ENCODE data around the gene TMEM9. TPM values are rescaled to one million over a fixed set of nuclear protein-coding genes. Genes with fewer than 3 reads are reported as not detected.

TMEM9 gene
- polyA plus RNA-seq, 1 donor, result 49.8 TPM

DNA sequence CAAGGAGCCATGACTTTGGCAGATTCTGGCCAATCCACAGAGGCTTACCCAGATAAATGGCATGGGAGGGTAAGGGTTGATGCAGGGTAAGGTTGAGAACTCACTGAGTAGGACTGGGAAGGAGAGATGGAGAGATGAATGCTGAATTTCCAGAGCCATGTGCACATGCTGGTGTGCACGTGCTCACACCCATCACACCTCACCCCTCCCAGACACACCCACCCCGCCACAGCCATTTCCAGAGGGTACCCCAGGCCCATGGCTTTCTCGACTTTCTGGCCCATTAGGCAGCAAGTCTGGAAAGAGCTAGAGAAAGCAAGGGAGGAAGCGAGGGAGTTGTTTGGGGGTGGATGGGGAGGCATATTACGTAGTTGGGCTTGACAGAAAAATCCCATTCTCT lies 43.7 kb downstream of the TMEM9 start:
- H3K27me3 ChIP-seq (ENCODE audit: control insufficient read depth, insufficient read depth, low read length), result peaks cover 13% of the 10 kb centered on the region
- no peak overlapping the region for H3K4me3 ChIP-seq (ENCODE audit: low read length)
- H3K4me1 ChIP-seq (ENCODE audit: control insufficient read depth, insufficient read depth, low read length), result peaks cover 17% of the 10 kb centered on the region
- no peak for DNase-seq
- peaks cover 2% of the 10 kb centered on the region for H3K9me3 ChIP-seq (ENCODE audit: control insufficient read depth, low read depth, low read length)
- WGBS (ENCODE audit: insufficient coverage, low lambda C conversion rate), result no CpG with 5 or more reads among the region's 5 CpGs
- H3K36me3 ChIP-seq (ENCODE audit: control insufficient read depth, insufficient read depth, low read length), result no peaks in the 10 kb centered on the region
- H3K27ac ChIP-seq (ENCODE audit: low read length), result no peak overlapping the region

DNA sequence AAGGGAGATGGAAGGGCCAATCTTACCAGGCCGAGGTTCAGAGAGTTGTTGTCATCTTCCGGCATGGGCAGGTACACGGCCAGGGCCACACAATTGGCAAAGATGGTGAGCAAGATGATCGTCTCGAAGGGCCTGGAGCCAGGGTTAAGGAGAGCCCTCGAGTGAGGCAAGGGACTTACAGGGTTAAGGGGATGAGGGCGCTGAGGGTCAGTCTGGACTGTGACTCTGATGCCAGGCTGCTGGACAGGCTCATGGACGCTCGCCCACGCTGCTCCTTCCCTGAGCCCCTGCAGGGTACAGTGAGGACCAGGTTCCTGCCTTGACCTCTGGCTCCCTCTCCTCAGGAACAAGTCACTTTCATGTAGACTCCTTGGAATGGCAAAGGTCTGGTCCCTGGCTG lies 44.1 kb downstream of the TMEM9 start:
- Histone ChIP-seq H3K27me3 (ENCODE audit: control insufficient read depth, insufficient read depth, low read length) (peaks cover 8% of the 10 kb centered on the region), H3K9me3 (ENCODE audit: control insufficient read depth, low read depth, low read length) (no peaks in the 10 kb centered on the region), H3K27ac (ENCODE audit: low read length) (no peak overlapping the region), H3K4me3 (ENCODE audit: low read length) (no peak overlapping the region), H3K4me1 (ENCODE audit: control insufficient read depth, insufficient read depth, low read length) (peaks cover 17% of the 10 kb centered on the region), H3K36me3 (ENCODE audit: control insufficient read depth, insufficient read depth, low read length) (no peaks in the 10 kb centered on the region)
- WGBS (ENCODE audit: insufficient coverage, low lambda C conversion rate), result no CpG with 5 or more reads among the region's 10 CpGs
- DNase-seq, result no peak

DNA sequence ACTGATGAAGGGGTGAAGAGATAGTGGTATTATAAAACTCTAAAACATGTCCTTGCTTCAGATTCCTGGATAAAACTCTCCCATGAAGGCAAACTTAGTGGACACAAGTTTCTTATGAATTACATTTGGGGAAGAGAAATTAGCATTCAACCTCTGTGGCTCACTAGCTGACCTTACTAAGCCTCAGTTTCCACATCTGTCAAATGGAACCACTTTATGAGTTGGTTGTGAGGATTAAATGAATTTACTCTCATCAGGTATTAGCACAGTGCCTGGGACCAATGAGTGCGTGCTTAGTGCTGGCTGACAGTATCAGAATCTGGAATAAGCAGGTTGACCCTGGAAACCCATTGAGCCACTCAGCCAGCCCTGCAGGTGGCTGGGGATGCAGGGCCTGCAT lies 44.6 kb downstream of the TMEM9 start:
- H3K36me3 ChIP-seq (ENCODE audit: control insufficient read depth, insufficient read depth, low read length), result no peaks in the 10 kb centered on the region
- peaks cover 21% of the 10 kb centered on the region for H3K4me1 ChIP-seq (ENCODE audit: control insufficient read depth, insufficient read depth, low read length)
- no CpG with 5 or more reads among the region's 1 CpG for WGBS (ENCODE audit: insufficient coverage, low lambda C conversion rate)
- peaks cover 4% of the 10 kb centered on the region for H3K27me3 ChIP-seq (ENCODE audit: control insufficient read depth, insufficient read depth, low read length)
- H3K4me3 ChIP-seq (ENCODE audit: low read length), result no peak overlapping the region
- no peaks in the 10 kb centered on the region for H3K9me3 ChIP-seq (ENCODE audit: control insufficient read depth, low read depth, low read length)
- no peak overlapping the region for H3K27ac ChIP-seq (ENCODE audit: low read length)
- DNase-seq, result no peak

DNA sequence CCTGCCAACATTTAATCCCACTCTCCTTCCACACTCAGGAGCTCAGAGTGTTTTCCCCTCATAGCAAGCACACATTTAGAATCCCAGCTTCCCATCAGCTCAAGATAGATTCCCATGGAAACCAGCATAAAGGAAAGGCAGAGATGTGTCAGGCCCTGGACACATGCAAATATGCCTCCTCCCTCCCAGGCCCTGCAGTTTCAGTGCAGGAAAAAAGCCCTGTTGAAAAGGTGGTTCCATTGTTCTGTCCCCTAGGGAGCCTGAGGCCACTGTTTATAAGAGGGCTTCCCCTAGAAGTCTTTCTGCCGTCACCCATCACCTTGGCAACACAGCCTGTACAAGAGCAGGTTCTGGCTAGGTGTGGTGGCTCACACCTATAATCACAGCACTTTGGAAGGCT lies 45.7 kb downstream of the TMEM9 start:
- Histone ChIP-seq H3K4me1 (ENCODE audit: control insufficient read depth, insufficient read depth, low read length) (peaks cover 20% of the 10 kb centered on the region), H3K27ac (ENCODE audit: low read length) (no peak overlapping the region), H3K4me3 (ENCODE audit: low read length) (no peak overlapping the region), H3K36me3 (ENCODE audit: control insufficient read depth, insufficient read depth, low read length) (no peaks in the 10 kb centered on the region), H3K27me3 (ENCODE audit: control insufficient read depth, insufficient read depth, low read length) (no peaks in the 10 kb centered on the region), H3K9me3 (ENCODE audit: control insufficient read depth, low read depth, low read length) (no peaks in the 10 kb centered on the region)
- DNase-seq, result no peak
- WGBS (ENCODE audit: insufficient coverage, low lambda C conversion rate), result no CpG with 5 or more reads among the region's 1 CpG

GRCh38 chr1:201105688-201106087 lies 48.6 kb downstream of the TMEM9 start:
- H3K27ac ChIP-seq (ENCODE audit: low read length), result no peak overlapping the region
- no peak for DNase-seq
- no peaks in the 10 kb centered on the region for H3K36me3 ChIP-seq (ENCODE audit: control insufficient read depth, insufficient read depth, low read length)
- no peak overlapping the region for H3K4me3 ChIP-seq (ENCODE audit: low read length)
- H3K9me3 ChIP-seq (ENCODE audit: control insufficient read depth, low read depth, low read length), result no peaks in the 10 kb centered on the region
- peaks cover 6% of the 10 kb centered on the region for H3K4me1 ChIP-seq (ENCODE audit: control insufficient read depth, insufficient read depth, low read length)
- no peaks in the 10 kb centered on the region for H3K27me3 ChIP-seq (ENCODE audit: control insufficient read depth, insufficient read depth, low read length)
- WGBS (ENCODE audit: insufficient coverage, low lambda C conversion rate), result no CpG with 5 or more reads among the region's 5 CpGs

GRCh38 chr1:201104141-201104540 lies 50.1 kb downstream of the TMEM9 start:
- Histone ChIP-seq H3K4me3 (ENCODE audit: low read length) (no peak overlapping the region), H3K36me3 (ENCODE audit: control insufficient read depth, insufficient read depth, low read length) (no peaks in the 10 kb centered on the region), H3K4me1 (ENCODE audit: control insufficient read depth, insufficient read depth, low read length) (peaks cover 6% of the 10 kb centered on the region), H3K27ac (ENCODE audit: low read length) (no peak overlapping the region), H3K9me3 (ENCODE audit: control insufficient read depth, low read depth, low read length) (no peaks in the 10 kb centered on the region), H3K27me3 (ENCODE audit: control insufficient read depth, insufficient read depth, low read length) (no peaks in the 10 kb centered on the region)
- peak; percentile 25 to 43 for DNase-seq
- WGBS (ENCODE audit: insufficient coverage, low lambda C conversion rate), result no CpG with 5 or more reads among the region's 1 CpG

DNA sequence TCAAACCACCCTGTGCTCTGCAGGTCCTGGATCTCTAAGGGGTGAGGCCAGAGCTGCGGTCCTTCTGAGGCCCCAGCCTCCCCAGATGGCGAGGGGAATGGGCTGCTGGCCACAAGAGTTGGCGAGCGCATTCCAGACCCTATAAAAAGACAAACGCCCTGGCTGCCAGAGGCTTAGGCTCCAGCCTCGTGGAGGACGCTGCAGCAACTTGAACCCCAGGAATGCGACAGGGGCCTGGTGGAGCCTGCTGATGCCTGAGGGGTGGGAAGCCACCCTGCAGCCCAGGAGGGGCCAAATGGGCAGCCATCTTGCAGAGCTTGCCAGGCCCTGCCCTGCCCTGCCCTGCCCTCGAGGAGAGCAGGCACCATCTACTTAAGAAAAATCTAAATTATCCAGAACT lies 50.6 kb downstream of the TMEM9 start:
- Histone ChIP-seq H3K27ac (ENCODE audit: low read length) (no peak overlapping the region), H3K27me3 (ENCODE audit: control insufficient read depth, insufficient read depth, low read length) (no peaks in the 10 kb centered on the region), H3K9me3 (ENCODE audit: control insufficient read depth, low read depth, low read length) (no peaks in the 10 kb centered on the region), H3K36me3 (ENCODE audit: control insufficient read depth, insufficient read depth, low read length) (no peaks in the 10 kb centered on the region), H3K4me3 (ENCODE audit: low read length) (no peak overlapping the region), H3K4me1 (ENCODE audit: control insufficient read depth, insufficient read depth, low read length) (peaks cover 6% of the 10 kb centered on the region)
- no peak for DNase-seq
- 100% methylated on average over 1 of the region's 9 CpGs for WGBS (ENCODE audit: insufficient coverage, low lambda C conversion rate)

DNA sequence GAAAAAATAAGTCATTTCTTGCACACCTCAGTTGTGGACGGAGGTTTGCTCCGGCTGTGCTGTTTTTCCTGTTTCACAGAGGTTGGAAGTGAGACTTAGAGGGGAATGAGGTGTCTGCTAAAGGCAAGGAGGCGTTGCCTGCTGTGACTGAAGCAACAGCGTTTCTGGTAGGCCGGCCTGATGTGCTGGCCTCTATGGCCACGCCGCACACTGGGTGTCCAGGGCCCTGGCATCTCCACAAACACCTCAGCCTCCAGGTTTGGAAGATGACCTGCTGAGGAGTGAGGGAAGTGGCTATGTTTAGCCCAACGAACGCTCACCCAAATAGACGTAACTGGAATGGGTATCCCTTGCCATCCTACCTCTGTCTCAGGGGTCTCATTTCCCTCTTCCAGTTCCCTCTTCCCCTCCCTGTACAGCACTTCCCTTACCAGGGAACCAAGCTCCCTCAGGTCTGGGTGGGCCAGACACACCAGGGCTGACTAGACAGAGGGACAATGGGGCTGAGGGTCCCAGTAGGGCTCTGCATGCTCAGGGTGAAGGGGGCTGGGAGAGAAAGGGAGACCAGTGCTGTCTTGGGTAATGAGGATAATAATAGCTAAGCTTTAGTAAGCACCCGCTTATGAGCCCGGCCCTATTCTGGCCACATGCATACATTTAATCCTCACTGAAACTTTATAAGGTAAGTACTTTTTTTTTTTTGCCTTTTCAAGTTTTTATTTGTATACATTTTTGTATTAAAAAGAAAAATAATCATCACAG lies 53.9 kb downstream of the TMEM9 start:
- no peaks in the 10 kb centered on the region for H3K36me3 ChIP-seq (ENCODE audit: control insufficient read depth, insufficient read depth, low read length)
- H3K4me1 ChIP-seq (ENCODE audit: control insufficient read depth, insufficient read depth, low read length), result peaks cover 6% of the 10 kb centered on the region
- no peak for DNase-seq
- H3K4me3 ChIP-seq (ENCODE audit: low read length), result no peak overlapping the region
- peaks cover 4% of the 10 kb centered on the region for H3K27me3 ChIP-seq (ENCODE audit: control insufficient read depth, insufficient read depth, low read length)
- WGBS (ENCODE audit: insufficient coverage, low lambda C conversion rate), result 100% methylated on average over 1 of the region's 12 CpGs
- no peaks in the 10 kb centered on the region for H3K9me3 ChIP-seq (ENCODE audit: control insufficient read depth, low read depth, low read length)
- H3K27ac ChIP-seq (ENCODE audit: low read length), result no peak overlapping the region

DNA sequence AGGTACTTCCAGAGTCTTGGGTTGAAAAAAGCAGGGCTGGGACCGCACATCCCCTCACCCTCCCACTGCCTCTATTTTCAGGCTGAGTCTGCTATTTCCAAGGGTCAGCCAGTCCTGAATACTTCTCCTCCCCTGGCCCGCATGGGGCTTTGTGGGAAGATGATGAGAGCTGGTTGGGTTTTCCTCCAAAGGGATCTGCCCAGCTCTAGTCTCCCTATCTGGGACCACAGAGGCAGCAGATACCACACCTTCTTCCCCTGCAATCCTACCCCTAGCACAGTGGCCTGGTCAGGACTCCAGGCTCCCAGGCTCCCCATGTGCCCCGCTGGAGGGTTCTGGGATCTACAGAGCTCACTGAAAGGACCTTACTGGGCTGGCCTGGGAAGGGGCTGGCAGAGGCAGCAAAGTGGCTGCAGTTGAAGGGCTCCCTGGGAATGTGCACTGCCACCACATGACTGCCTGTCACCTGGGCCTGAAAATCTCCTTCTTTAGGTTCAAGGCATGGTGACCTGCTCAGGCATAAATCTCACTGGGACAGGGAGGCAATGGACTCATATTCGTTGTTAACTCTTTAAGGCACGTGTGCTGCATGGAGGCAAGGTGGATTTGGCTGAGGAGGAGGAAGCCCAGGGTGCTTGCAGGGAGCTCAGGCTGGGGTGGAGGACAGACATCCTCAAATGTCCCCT lies 55.1 kb downstream of the TMEM9 start:
- H3K4me3 ChIP-seq (ENCODE audit: low read length), result no peak overlapping the region
- peaks cover 4% of the 10 kb centered on the region for H3K27me3 ChIP-seq (ENCODE audit: control insufficient read depth, insufficient read depth, low read length)
- no peak overlapping the region for H3K27ac ChIP-seq (ENCODE audit: low read length)
- H3K36me3 ChIP-seq (ENCODE audit: control insufficient read depth, insufficient read depth, low read length), result no peaks in the 10 kb centered on the region
- WGBS (ENCODE audit: insufficient coverage, low lambda C conversion rate), result no CpG with 5 or more reads among the region's 5 CpGs
- H3K4me1 ChIP-seq (ENCODE audit: control insufficient read depth, insufficient read depth, low read length), result no peaks in the 10 kb centered on the region
- no peaks in the 10 kb centered on the region for H3K9me3 ChIP-seq (ENCODE audit: control insufficient read depth, low read depth, low read length)
- no peak for DNase-seq

GRCh38 chr1:201096977-201097856 lies 57.1 kb downstream of the TMEM9 start:
- no peak for DNase-seq
- no peaks in the 10 kb centered on the region for H3K36me3 ChIP-seq (ENCODE audit: control insufficient read depth, insufficient read depth, low read length)
- H3K27me3 ChIP-seq (ENCODE audit: control insufficient read depth, insufficient read depth, low read length), result peaks cover 6% of the 10 kb centered on the region
- WGBS (ENCODE audit: insufficient coverage, low lambda C conversion rate), result 40% methylated on average over 1 of the region's 17 CpGs
- no peak overlapping the region for H3K27ac ChIP-seq (ENCODE audit: low read length)
- H3K4me3 ChIP-seq (ENCODE audit: low read length), result no peak overlapping the region
- no peaks in the 10 kb centered on the region for H3K9me3 ChIP-seq (ENCODE audit: control insufficient read depth, low read depth, low read length)
- H3K4me1 ChIP-seq (ENCODE audit: control insufficient read depth, insufficient read depth, low read length), result no peaks in the 10 kb centered on the region
